Endothelial cell of umbilical vein (primary cell): Measurements from ENCODE around the gene NTF3. TPM values are rescaled to one million over a fixed set of nuclear protein-coding genes. Genes with fewer than 3 reads are reported as not detected.

Experiments used
- BruUV-seq: library from RNA; stranded (reverse); fragments of 400-500 nt; replicated peaks from 2 replicates; lab custom pipeline; 2021; lab: Mats Ljungman, UMichigan
- CTCF ChIA-PET: fragments of 300-600, 350-600 bp; sonication (Branson Sonifier 250); formaldehyde crosslinking; loops from one replicate; lab custom pipeline; 2021; ENCODE audit warnings: antibody characterized with exemption, inconsistent platforms; lab: Charles Lee
- POLR2A ChIA-PET: fragments of 300-600, 350-600 bp; sonication (Branson Sonifier 250); formaldehyde crosslinking; loops from one replicate; lab custom pipeline; 2021; ENCODE audit warnings: antibody characterized with exemption, inconsistent platforms; lab: Charles Lee
- DNase-seq: peaks from one replicate; pipeline ENCODE4 v3.0.0-alpha.2; 2011; ENCODE audit warnings: low read depth, low spot score
- FAIRE-seq: peaks from 2 replicates; lab custom pipeline; 2011; peaks lifted over from hg19 to GRCh38; lab: Jason Lieb, UNC
- H2AFZ ChIP-seq: 2 replicates; pipeline ENCODE4 v1.6.0; 2012; ENCODE audit warnings: low read depth, low read length, control low read depth, inconsistent platforms
- H3K27ac ChIP-seq: 2 replicates; pipeline ENCODE4 v1.5.1; 2011; ENCODE audit warnings: low read depth, mild to moderate bottlenecking, control low read depth, low read length, moderate library complexity; ENCODE audit not compliant: insufficient read depth
- H3K27me3 ChIP-seq, 2 experiments: 2 replicates each; pipeline versions ENCODE4 v1.6.0 to v1.6.1; 2011; ENCODE audit warnings: low read length in 2 of 2, mixed read lengths in 1 of 2; ENCODE audit not compliant: control insufficient read depth in 2 of 2, insufficient read depth in 2 of 2
- H3K36me3 ChIP-seq, 2 experiments: 2 replicates in 1 of 2; 3 replicates in 1 of 2; pipeline ENCODE4 v1.5.1; 2011; ENCODE audit warnings: low read length in 2 of 2, mild to moderate bottlenecking in 1 of 2, moderate library complexity in 1 of 2; ENCODE audit not compliant: control insufficient read depth in 2 of 2, insufficient read depth in 2 of 2; ENCODE audit errors: extremely low read depth in 1 of 2
- H3K4me1 ChIP-seq: 3 replicates; pipeline ENCODE4 v1.5.1; 2011; ENCODE audit warnings: mild to moderate bottlenecking, low read length; ENCODE audit not compliant: control insufficient read depth, insufficient read depth; ENCODE audit errors: extremely low read depth
- H3K4me2 ChIP-seq: 2 replicates; pipeline ENCODE4 v1.6.1; 2011; ENCODE audit warnings: low read length, control low read depth, mixed read lengths; ENCODE audit not compliant: insufficient read depth
- H3K4me3 ChIP-seq, 3 experiments: fragments of 200-600 bp in 1 of 3; sonication (generic), shearing (Covaris generic) in 1 of 3; replicated peaks in 1 of 3; 2 replicates each; pipeline ENCODE4 v1.5.1; 2011 to 2016; ENCODE audit warnings: control low read depth in 3 of 3, low read length in 3 of 3, mild to moderate bottlenecking in 2 of 3, inconsistent platforms in 1 of 3, low read depth in 1 of 3, moderate library complexity in 1 of 3; ENCODE audit not compliant: insufficient read depth in 1 of 3
- H3K79me2 ChIP-seq: 2 replicates; pipeline ENCODE4 v1.6.0; 2012; ENCODE audit warnings: low read length, inconsistent platforms; ENCODE audit not compliant: control insufficient read depth, insufficient read depth
- H3K9ac ChIP-seq: replicated peaks from 2 replicates; pipeline ENCODE3; 2011; ENCODE audit warnings: low read length, control low read depth; ENCODE audit not compliant: insufficient read depth; ENCODE audit errors: extremely low read depth
- H3K9me1 ChIP-seq: replicated peaks from 3 replicates; pipeline ENCODE4 v1.6.0; 2011; ENCODE audit warnings: mild to moderate bottlenecking, low read length; ENCODE audit not compliant: control insufficient read depth, insufficient read depth; ENCODE audit errors: extremely low read depth
- H3K9me3 ChIP-seq: replicated peaks from 2 replicates; pipeline ENCODE4 v1.5.1; 2012; ENCODE audit warnings: low read length, inconsistent platforms; ENCODE audit not compliant: control insufficient read depth, insufficient read depth
- H4K20me1 ChIP-seq: replicated peaks from 2 replicates; pipeline ENCODE3; 2011; ENCODE audit warnings: mild to moderate bottlenecking, low read length; ENCODE audit not compliant: control insufficient read depth, insufficient read depth; ENCODE audit errors: extremely low read depth
- CTCF ChIP-seq, 2 donors: IDR thresholded peaks; 1 replicate in 1 of 2; 2 replicates in 1 of 2; pipeline ENCODE4 v1.5.1; 2011; ENCODE audit warnings: low read length in 2 of 2, mild to moderate bottlenecking in 2 of 2, moderate library complexity in 2 of 2, control low read depth in 1 of 2, inconsistent platforms in 1 of 2, low read depth in 1 of 2; ENCODE audit not compliant: insufficient read depth in 1 of 2; ENCODE audit errors: extremely low read depth in 1 of 2
- EZH2 ChIP-seq: IDR thresholded peaks from 2 replicates; pipeline ENCODE4 v1.6.1; 2012; ENCODE audit warnings: borderline replicate concordance, low read depth, mild to moderate bottlenecking, moderate library complexity, low read length, inconsistent platforms; ENCODE audit not compliant: severe bottlenecking
- FOS ChIP-seq: IDR thresholded peaks from 2 replicates; pipeline ENCODE4 v1.6.1; 2011; ENCODE audit warnings: mild to moderate bottlenecking, low read length, moderate library complexity, borderline replicate concordance; ENCODE audit not compliant: insufficient read depth
- GATA2 ChIP-seq: IDR thresholded peaks from 2 replicates; pipeline ENCODE4 v1.7.0; 2011; ENCODE audit warnings: low read depth, mild to moderate bottlenecking, moderate library complexity, mixed read lengths, low read length; ENCODE audit not compliant: insufficient read length, insufficient read depth
- JUN ChIP-seq: IDR thresholded peaks from 2 replicates; pipeline ENCODE4 v1.6.1; 2011; ENCODE audit warnings: borderline replicate concordance, low read depth; ENCODE audit not compliant: insufficient read length, insufficient read depth
- MAX ChIP-seq: IDR thresholded peaks from 2 replicates; pipeline ENCODE4 v1.6.1; 2011; ENCODE audit not compliant: insufficient read depth, insufficient read length
- MYC ChIP-seq: IDR thresholded peaks from one replicate; pipeline ENCODE4 v1.6.1; 2011; ENCODE audit warnings: mild to moderate bottlenecking, low read depth, low read length
- POLR2A ChIP-seq: IDR thresholded peaks from 2 replicates; pipeline ENCODE4 v1.6.1; 2012; ENCODE audit warnings: low read depth, mild to moderate bottlenecking, control low read depth, low read length
- POLR2AphosphoS5 ChIP-seq: IDR thresholded peaks from 2 replicates; pipeline ENCODE4 v1.6.1; 2012; ENCODE audit warnings: low read depth, mild to moderate bottlenecking, control low read depth, low read length, moderate library complexity; ENCODE audit not compliant: insufficient read depth
- dilution Hi-C: fragments of 300-500 bp; cut with MboI; formaldehyde crosslinking; loops from one replicate; pipeline ENCODE4 v1.15.0; 2019; ENCODE audit warnings: low sequenced_read_pairs; ENCODE audit not compliant: extremely low pct_ligation_motif_present
- intact Hi-C: fragments of 100-400 bp; cut with micrococcal nuclease; formaldehyde crosslinking; loops from one replicate; pipeline ENCODE4 v1.10.0; 2022
- polyA plus RNA-seq, 4 experiments: library from polyadenylated mRNA; depleted of rRNA in 3 of 4; stranded (reverse) in 3 of 4; unstranded in 1 of 4; fragments of >200 nt; gene quantifications; 2 replicates each; pipeline versions ENCODE4 v1.2.1 to v1.2.3, GENCODE V29; 2011 to 2012; ENCODE audit warnings: missing spikeins in 1 of 4
- total RNA-seq: library from RNA; stranded (reverse); gene quantifications from 2 replicates; pipeline ENCODE4 v1.2.3, GENCODE V29; 2021

The NTF3 gene
- total and polyA plus RNA-seq, 2 donors (not counting 3 experiments of a cell fraction or from before 2014, with no cell fraction given), result not detected

GRCh38 chr12:5473783-5474116, 41.8 kb downstream of the NTF3 start:
- H3K4me3 ChIP-seq, result no peak overlapping the region
- H3K36me3 ChIP-seq, result no peaks in the 10 kb centered on the region
- CTCF ChIA-PET, result interaction anchor here (1.0 kb wide), 1 partner anchor 272 kb away, joined by 3 read pairs; no protein-coding TSS in a partner anchor
- dilution Hi-C loops, result no loop called here
- H3K9me1 ChIP-seq, result no peaks in the 10 kb centered on the region
- H3K27me3 ChIP-seq, result peaks cover 13 to 17% of the 10 kb centered on the region in 2 experiments
- no peaks in the 10 kb centered on the region for H3K4me1 ChIP-seq
- H3K27ac ChIP-seq, result no peak overlapping the region
- POLR2A ChIA-PET, result no interaction called here
- H3K9me3 ChIP-seq, result no peaks in the 10 kb centered on the region
- no peaks in the 10 kb centered on the region for H3K79me2 ChIP-seq
- FAIRE-seq, result no peak
- no peaks in the 10 kb centered on the region for H4K20me1 ChIP-seq
- TF ChIP-seq JUN, result no peak
- TF ChIP-seq POLR2AphosphoS5, result no peak
- TF ChIP-seq CTCF (IDR thresholded peaks at IDR 0.05; ENCODE audit: extremely low read depth in 1 of 2, insufficient read depth in 1 of 2, low read depth in 1 of 2, low read length in 2 of 2), result no peak
- TF ChIP-seq MYC, result no peak
- no peak for TF ChIP-seq MAX
- no peak for TF ChIP-seq GATA2
- no peak for TF ChIP-seq EZH2
- TF ChIP-seq FOS, result no peak
- TF ChIP-seq POLR2A, result no peak
- BruUV-seq, result no TSS peak
- H3K4me2 ChIP-seq, result no peak overlapping the region
- DNase-seq, result no peak
- no peak overlapping the region for H3K9ac ChIP-seq
- intact Hi-C loops, result no loop called here
- no peak overlapping the region for H2AFZ ChIP-seq
